GM12878 (cell line): Measurements from ENCODE around the gene VTA1. TPM values are rescaled to one million over a fixed set of nuclear protein-coding genes. Genes with fewer than 3 reads are reported as not detected.

ENCODE experiments used
- ATAC-seq: fragments of 200-7000 bp; cut with Tn5 transposase; 3 replicates; pipeline ENCODE4 v1.9.1; 2020; ENCODE audit warnings: mild to moderate bottlenecking, moderate library complexity
- BruUV-seq: library from RNA; stranded (reverse); fragments of 400-500 nt; replicated peaks from 2 replicates; lab custom pipeline; 2021; lab: Mats Ljungman, UMichigan
- CTCF ChIA-PET: fragments of 300-600 bp; sonication (Branson Sonifier 250); formaldehyde crosslinking; extraction: SDS; loops from one replicate; lab custom pipeline; 2021; ENCODE audit warnings: inconsistent platforms; lab: Yijun Ruan, JAX
- POLR2A ChIA-PET: fragments of 350-600 bp; formaldehyde crosslinking; extraction: SDS; loops from one replicate; lab custom pipeline; 2021; ENCODE audit warnings: inconsistent platforms; lab: Charles Lee
- RAD21 ChIA-PET: fragments of 300-600 bp; sonication (Branson Sonifier 250); formaldehyde crosslinking; loops from one replicate; lab custom pipeline; 2023; ENCODE audit warnings: antibody characterized with exemption; ENCODE audit not compliant: unreplicated experiment; lab: Charles Lee
- SMC1A ChIA-PET: fragments of 300-600 bp; sonication (Branson Sonifier 250); formaldehyde crosslinking; loops from one replicate; lab custom pipeline; 2023; ENCODE audit not compliant: unreplicated experiment, uncharacterized antibody; lab: Charles Lee
- DNase-seq: peaks from one replicate; pipeline ENCODE4 v3.0.0-alpha.2; 2011; ENCODE audit warnings: low read depth, low spot score
- FAIRE-seq: peaks from 3 replicates; lab custom pipeline; 2011; peaks lifted over from hg19 to GRCh38; lab: Jason Lieb, UNC
- H2AFZ ChIP-seq: 2 replicates; pipeline ENCODE4 v1.6.0; 2011; ENCODE audit warnings: low read depth, low read length, control low read depth; ENCODE audit not compliant: control insufficient read depth
- H3K27ac ChIP-seq: 2 replicates; pipeline ENCODE4 v1.5.1; 2011; ENCODE audit warnings: control low read depth; ENCODE audit not compliant: control insufficient read depth, insufficient read depth
- H3K27me3 ChIP-seq, 2 experiments: replicated peaks in 1 of 2; 2 replicates each; pipeline versions ENCODE4 v1.6.0 to v1.6.1; 2011; ENCODE audit warnings: low read length in 1 of 2; ENCODE audit not compliant: control insufficient read depth in 2 of 2, insufficient read depth in 2 of 2
- H3K36me3 ChIP-seq, 2 experiments: 2 replicates each; pipeline ENCODE4 v1.5.1; 2011; ENCODE audit warnings: low read length in 1 of 2; ENCODE audit not compliant: control insufficient read depth in 2 of 2, insufficient read depth in 2 of 2
- H3K4me1 ChIP-seq: 2 replicates; pipeline ENCODE4 v1.6.1; 2011; ENCODE audit warnings: mild to moderate bottlenecking, low read length, moderate library complexity, mixed read lengths; ENCODE audit not compliant: control insufficient read depth, insufficient read depth
- H3K4me2 ChIP-seq: 2 replicates; pipeline ENCODE4 v1.6.0; 2011; ENCODE audit warnings: control low read depth; ENCODE audit not compliant: control insufficient read depth, insufficient read depth
- H3K4me3 ChIP-seq: fragments of 200-600 bp; sonication (generic); 2 replicates; pipeline ENCODE4 v1.5.1; 2016
- H3K79me2 ChIP-seq: 2 replicates; pipeline ENCODE4 v1.6.0; 2011; ENCODE audit warnings: low read length; ENCODE audit not compliant: control insufficient read depth, insufficient read depth
- H3K9ac ChIP-seq: 2 replicates; pipeline ENCODE4 v1.8.0; 2011; ENCODE audit warnings: low read length, control low read depth, mixed read lengths; ENCODE audit not compliant: control insufficient read depth, insufficient read depth
- H3K9me3 ChIP-seq: replicated peaks from 3 replicates; pipeline ENCODE4 v1.5.1; 2011; ENCODE audit warnings: mild to moderate bottlenecking, low read length; ENCODE audit not compliant: control insufficient read depth, insufficient read depth
- H4K20me1 ChIP-seq: 2 replicates; pipeline ENCODE4 v1.6.0; 2011; ENCODE audit not compliant: control insufficient read depth, insufficient read depth
- CREM ChIP-seq: IDR thresholded peaks from 2 replicates; pipeline ENCODE4 v1.6.1; 2014; ENCODE audit warnings: antibody characterized with exemption, low read depth
- IRF4 ChIP-seq: IDR thresholded peaks from 2 replicates; pipeline ENCODE4 v1.6.1; 2011; ENCODE audit warnings: low read depth, low read length
- MTA2 ChIP-seq: fragments of 450-650 bp; IDR thresholded peaks from 2 replicates; pipeline ENCODE4 v1.6.1; 2016; ENCODE audit warnings: low read depth, mild to moderate bottlenecking, moderate library complexity
- MXI1 ChIP-seq: fragments of 150-350 bp; IDR thresholded peaks from 2 replicates; pipeline ENCODE4 v1.6.1; 2011; ENCODE audit warnings: low read depth, mild to moderate bottlenecking, inconsistent platforms, low read length, improper control_type of control experiment
- RAD21 ChIP-seq: IDR thresholded peaks from 2 replicates; pipeline ENCODE4 v1.6.1; 2011; ENCODE audit warnings: mild to moderate bottlenecking, low read depth, low read length, moderate library complexity; ENCODE audit not compliant: insufficient read depth
- YBX1 ChIP-seq: fragments of 450-650 bp; IDR thresholded peaks from 2 replicates; pipeline ENCODE4 v1.6.1; 2016; ENCODE audit warnings: antibody characterized with exemption
- WGBS: methylation state at CpG from one replicate; pipeline ENCODE4 v1.1.6; 2016; ENCODE audit warnings: low lambda C conversion rate; ENCODE audit not compliant: insufficient replicate concordance, insufficient coverage; ENCODE audit errors: missing lambda C conversion rate; 5-methylcytosine and 5-hydroxymethylcytosine counted together
- in situ Hi-C: fragments of 300-500 bp; cut with MboI; formaldehyde crosslinking; loops from 9 replicates; pipeline ENCODE4 v1.14.3; 2018; ENCODE audit warnings: mixed read lengths
- intact Hi-C: fragments of 100-400 bp; cut with micrococcal nuclease; formaldehyde crosslinking; loops from one replicate; pipeline ENCODE4 v1.14.2; 2022; ENCODE audit not compliant: unreplicated experiment
- polyA plus RNA-seq, 11 experiments: library from polyadenylated mRNA; depleted of rRNA in 4 of 11; unstranded in 6 of 11; stranded (reverse) in 5 of 11; fragments of >200 nt; fragmentation: Nextera tagmentation in 4 of 11; fragmentation: Illumina TruSeq in 1 of 11; extraction: Ambion mirVana in 4 of 11; extraction: Trizol in 1 of 11; gene quantifications; 1 replicate in 1 of 11; 2 replicates in 10 of 11; pipeline versions ENCODE4 v1.2.1 to v1.2.3, GENCODE V29; 2011 to 2016; ENCODE audit warnings: inconsistent platforms in 2 of 11, missing spikeins in 2 of 11, low read depth in 1 of 11
- total RNA-seq, 4 experiments: library from RNA; depleted of rRNA in 3 of 4; stranded (reverse); fragments of >200 nt in 3 of 4; fragmentation: Illumina TruSeq in 1 of 4; extraction: Trizol in 1 of 4; gene quantifications; 2 replicates each; pipeline versions ENCODE4 v1.2.1 to v1.2.3, GENCODE V29; 2013 to 2021

VTA1 gene
- total and polyA plus RNA-seq, 10 of the 15 experiments (the other 5 are each of a cell fraction or from before 2014, with no cell fraction given), result 48.3 to 126 (median 90.7) TPM

DNA sequence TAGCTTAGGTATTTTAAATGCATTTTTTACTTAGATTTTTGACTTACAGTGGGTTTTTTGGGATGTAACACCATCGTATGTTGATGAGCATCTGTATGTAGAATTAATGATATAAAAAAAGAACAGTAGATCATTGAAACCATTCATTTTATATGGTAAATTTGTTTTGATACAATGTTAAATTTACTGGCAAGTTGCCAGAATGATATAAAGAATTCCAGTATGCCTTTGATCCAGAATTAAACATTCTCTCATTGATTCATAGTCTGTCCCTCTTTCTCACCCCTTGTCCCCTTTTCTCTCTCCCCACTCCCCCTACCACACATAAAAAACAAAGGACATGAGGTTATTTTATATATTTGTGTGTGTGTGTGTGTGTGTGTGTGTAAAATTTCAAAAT is 45.3 kb downstream of the VTA1 start:
- no peaks in the 10 kb centered on the region for H3K9me3 ChIP-seq
- no peak overlapping the region for H3K27ac ChIP-seq
- no peak for TF ChIP-seq IRF4
- no peak for TF ChIP-seq YBX1
- TF ChIP-seq RAD21, result no peak
- no peak for TF ChIP-seq MXI1
- no peaks in the 10 kb centered on the region; the same call in 1 of the 2 replicates for H3K79me2 ChIP-seq
- 0 out of 4 replicates have a peak, but pooled peaks cover 0 to 3% of the 10 kb centered on the region in 2 experiments for H3K36me3 ChIP-seq
- POLR2A ChIA-PET, result no interaction called here
- ATAC-seq (no peak), DNase-seq (no peak), FAIRE-seq (no peak)
- H3K4me2 ChIP-seq, result no peak overlapping the region
- H2AFZ ChIP-seq, result no peak overlapping the region
- RAD21 ChIA-PET, result no interaction called here
- in situ Hi-C loops, result no loop called here
- H3K27me3 ChIP-seq, result no peaks in the 10 kb centered on the region
- SMC1A ChIA-PET, result interaction anchor here (1.1 to 1.3 kb wide), 3 partner anchors 36 to 45 kb away, joined by 3 to 4 read pairs (median 3); partner anchors contain the start of genes NMBR and VTA1
- 95% methylated on average over 1 of the region's 1 CpG for WGBS
- CTCF ChIA-PET, result interaction anchor here (0.7 kb wide), 1 partner anchor 46 kb away, joined by 3 read pairs; the partner anchor contains the start of gene NMBR
- H3K9ac ChIP-seq, result no peak overlapping the region
- H3K4me3 ChIP-seq, result no peak overlapping the region
- BruUV-seq, result no TSS peak
- H3K4me1 ChIP-seq, result no peaks in the 10 kb centered on the region
- intact Hi-C loops, result no loop called here
- H4K20me1 ChIP-seq, result no peaks in the 10 kb centered on the region

DNA sequence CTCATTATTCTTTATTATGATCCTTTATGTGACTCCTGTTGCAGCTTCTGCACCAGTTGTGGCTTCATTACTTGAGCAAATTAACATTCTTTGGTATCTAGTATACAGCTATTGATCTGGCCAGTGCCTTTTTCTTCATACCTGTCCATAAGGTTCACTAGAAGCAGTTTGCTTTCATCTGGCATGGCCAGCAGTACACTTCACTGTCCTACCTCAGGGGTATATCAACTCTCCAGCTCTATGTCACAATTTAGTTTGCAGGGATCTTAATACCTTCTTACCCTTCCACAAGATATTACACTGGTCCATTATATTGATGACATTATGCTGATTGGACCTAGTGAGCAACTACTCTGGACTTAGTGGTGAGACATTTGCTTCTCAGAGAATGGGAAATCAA is 46.6 kb downstream of the VTA1 start:
- peaks cover 2 to 8% of the 10 kb centered on the region in 2 experiments; a peak in 2 of 4 replicates for H3K36me3 ChIP-seq
- CTCF ChIA-PET, result no interaction called here
- H3K79me2 ChIP-seq, result no peaks in the 10 kb centered on the region; the same call in 1 of the 2 replicates
- no peak overlapping the region for H3K4me3 ChIP-seq
- no peak overlapping the region for H3K4me2 ChIP-seq
- SMC1A ChIA-PET, result interaction anchor here (1.2 kb wide), 1 partner anchor 45 kb away, joined by 3 read pairs; no protein-coding TSS in a partner anchor
- no peak overlapping the region for H2AFZ ChIP-seq
- POLR2A ChIA-PET, result no interaction called here
- intact Hi-C loops, result no loop called here
- H3K27me3 ChIP-seq, result no peaks in the 10 kb centered on the region
- H3K9me3 ChIP-seq, result no peaks in the 10 kb centered on the region
- no peak for DNase-seq
- no peaks in the 10 kb centered on the region for H4K20me1 ChIP-seq
- H3K9ac ChIP-seq, result no peak overlapping the region
- no peak for ATAC-seq
- TF ChIP-seq CREM (no peak), MTA2 (no peak)
- in situ Hi-C loops, result no loop called here
- RAD21 ChIA-PET, result no interaction called here
- H3K4me1 ChIP-seq, result no peaks in the 10 kb centered on the region
- BruUV-seq, result no TSS peak
- no peak for FAIRE-seq
- H3K27ac ChIP-seq, result no peak overlapping the region
